B cell (primary cell): ENCODE measurements around the gene MAPKAPK3. TPM values are rescaled to one million over a fixed set of nuclear protein-coding genes. Genes with fewer than 3 reads are reported as not detected.
A peak's percentile ranks its signal among the peaks of the same experiment; 100 is the strongest.

Source experiments
- ATAC-seq: fragments of 200-7000 bp; cut with Tn5 transposase; one replicate; pipeline ENCODE4 v1.10.0; 2021; ENCODE audit warnings: low read depth, mild to moderate bottlenecking, moderate number of reproducible peaks, moderate library complexity
- CTCF ChIA-PET: fragments of 350-600 bp; sonication (Branson Sonifier 250); formaldehyde crosslinking; loops from one replicate; lab custom pipeline; 2021; ENCODE audit warnings: antibody characterized with exemption, inconsistent platforms; lab: Charles Lee
- POLR2A ChIA-PET: fragments of 350-600 bp; sonication (Branson Sonifier 250); formaldehyde crosslinking; loops from one replicate; lab custom pipeline; 2021; ENCODE audit warnings: antibody characterized with exemption; lab: Charles Lee
- DNase-seq: peaks from one replicate; pipeline ENCODE4 v3.0.0; 2013
- H2AFZ ChIP-seq: 2 replicates; pipeline ENCODE4 v1.6.1; 2012; ENCODE audit warnings: mild to moderate bottlenecking, low read depth, low read length; ENCODE audit not compliant: insufficient read depth, poor library complexity, severe bottlenecking
- H3K27ac ChIP-seq, 2 donors: 1 replicate in 1 of 2; 2 replicates in 1 of 2; pipeline ENCODE4 v1.5.1; 2012 to 2013; ENCODE audit warnings: low read length in 2 of 2, mild to moderate bottlenecking in 2 of 2, moderate library complexity in 1 of 2
- H3K27me3 ChIP-seq, 4 experiments: fragments of 200-600 bp in 1 of 4; sonication (generic) in 1 of 4; replicated peaks in 1 of 4; 1 replicate in 2 of 4; 2 replicates in 2 of 4; pipeline versions ENCODE4 v1.6.1 to v1.7.0; 2013 to 2016; ENCODE audit warnings: low read length in 3 of 4, mild to moderate bottlenecking in 2 of 4, mixed read lengths in 1 of 4, moderate library complexity in 1 of 4; ENCODE audit not compliant: insufficient read depth in 4 of 4, control insufficient read depth in 3 of 4; ENCODE audit errors: control extremely low read depth in 1 of 4
- H3K36me3 ChIP-seq, 2 experiments: replicated peaks in 1 of 2; 1 replicate in 1 of 2; 2 replicates in 1 of 2; pipeline versions ENCODE4 v1.6.1 to v1.7.1; 2013; ENCODE audit warnings: low read length in 1 of 2; ENCODE audit not compliant: insufficient read depth in 2 of 2, control insufficient read depth in 1 of 2; ENCODE audit errors: control extremely low read depth in 1 of 2, extremely low read depth in 1 of 2
- H3K4me1 ChIP-seq, 2 donors: fragments of 200-600 bp in 1 of 2; sonication (generic) in 1 of 2; 1 replicate in 1 of 2; 2 replicates in 1 of 2; pipeline versions ENCODE4 v1.5.1 to v1.6.1; 2013 to 2017; ENCODE audit warnings: low read length in 2 of 2; ENCODE audit not compliant: control insufficient read depth in 2 of 2, insufficient read depth in 2 of 2
- H3K4me2 ChIP-seq: replicated peaks from 2 replicates; pipeline ENCODE3; 2012; ENCODE audit warnings: mild to moderate bottlenecking, low read depth, low read length; ENCODE audit not compliant: poor library complexity, severe bottlenecking
- H3K4me3 ChIP-seq, 5 experiments: fragments of 200-600 bp in 1 of 5; sonication (generic) in 1 of 5; 1 replicate in 3 of 5; 2 replicates in 2 of 5; pipeline versions ENCODE4 v1.5.1 to v1.7.0; 2011 to 2016; ENCODE audit warnings: low read length in 4 of 5, mild to moderate bottlenecking in 4 of 5, low read depth in 2 of 5, control low read depth in 1 of 5, moderate library complexity in 1 of 5; ENCODE audit not compliant: insufficient read depth in 1 of 5; ENCODE audit errors: control extremely low read depth in 1 of 5, extremely low read depth in 1 of 5
- H3K79me2 ChIP-seq: fragments of 200-600 bp; sonication (generic); one replicate; pipeline ENCODE4 v1.6.0; 2016; ENCODE audit warnings: low read length; ENCODE audit not compliant: control insufficient read depth, insufficient read depth
- H3K9ac ChIP-seq: fragments of 200-600 bp; sonication (generic); 2 replicates; pipeline ENCODE4 v1.6.1; 2017; ENCODE audit warnings: mild to moderate bottlenecking, low read length, moderate library complexity
- H3K9me3 ChIP-seq, 3 donors: one replicate each; pipeline versions ENCODE4 v1.6.1 to v1.7.1; 2013; ENCODE audit warnings: low read length in 2 of 3; ENCODE audit not compliant: control insufficient read depth in 2 of 3, insufficient read depth in 1 of 3; ENCODE audit errors: control extremely low read depth in 1 of 3
- H4K20me1 ChIP-seq: 2 replicates; pipeline ENCODE4 v1.6.0; 2012; ENCODE audit warnings: mild to moderate bottlenecking, low read length; ENCODE audit not compliant: insufficient read depth, control insufficient read depth, poor library complexity, severe bottlenecking
- H3K27ac Mint-ChIP-seq: one replicate; pipeline ENCODE4 v1.8.0; 2021; ENCODE audit warnings: mixed read lengths
- H3K27me3 Mint-ChIP-seq: one replicate; pipeline ENCODE4 v1.8.0; 2021; ENCODE audit warnings: mixed read lengths
- H3K4me1 Mint-ChIP-seq: one replicate; pipeline ENCODE4 v1.8.0; 2021; ENCODE audit warnings: mixed read lengths
- H3K4me3 Mint-ChIP-seq: one replicate; pipeline ENCODE4 v1.8.0; 2021; ENCODE audit warnings: mixed read lengths
- H3K9me3 Mint-ChIP-seq: one replicate; pipeline ENCODE4 v1.8.0; 2022; ENCODE audit warnings: mixed read lengths; ENCODE audit not compliant: insufficient read depth
- EZH2 ChIP-seq: IDR thresholded peaks from 2 replicates; pipeline ENCODE4 v1.6.1; 2012; ENCODE audit warnings: borderline replicate concordance, low read depth, mild to moderate bottlenecking, moderate library complexity, low read length; ENCODE audit not compliant: insufficient read depth, poor library complexity, severe bottlenecking
- WGBS: methylation state at CpG from one replicate; pipeline ENCODE4 v1.1.5; 2013; ENCODE audit warnings: missing lambda C conversion rate; ENCODE audit not compliant: insufficient coverage; 5-methylcytosine and 5-hydroxymethylcytosine counted together
- intact Hi-C: fragments of 100-400 bp; cut with micrococcal nuclease; formaldehyde crosslinking; loops from one replicate; pipeline ENCODE4 v1.10.0; 2022
- polyA minus RNA-seq: library from RNA; depleted of rRNA, polyadenylated mRNA; stranded (reverse); fragments of >200 nt; gene quantifications from 2 replicates; pipeline ENCODE4 v1.2.3, GENCODE V29; 2012
- polyA plus RNA-seq: library from polyadenylated mRNA; depleted of rRNA; stranded (reverse); fragments of >200 nt; gene quantifications from 2 replicates; pipeline ENCODE4 v1.2.3, GENCODE V29; 2012
- total RNA-seq, 2 donors: library from RNA; stranded (reverse); fragments of 120-200 nt in 1 of 2; gene quantifications; 1 replicate in 1 of 2; 2 replicates in 1 of 2; pipeline versions ENCODE4 v1.2.3 to v1.2.4, GENCODE V29; 2013 to 2022
- TF ChIP-seq, protein P1 (sequence below): fragments of 200-600 bp; IDR thresholded peaks from one replicate; pipeline ENCODE4 v1.8.0; 2022; ENCODE audit warnings: antibody characterized with exemption, mild to moderate bottlenecking

MAPKAPK3 gene
- total RNA-seq (18.2 and 18.8 TPM in 2 replicates), polyA plus RNA-seq (16.8 and 17.8 TPM in 2 replicates), polyA minus RNA-seq (28.9 and 29.9 TPM in 2 replicates)
- 16.0 TPM for total RNA-seq (2013)

DNA sequence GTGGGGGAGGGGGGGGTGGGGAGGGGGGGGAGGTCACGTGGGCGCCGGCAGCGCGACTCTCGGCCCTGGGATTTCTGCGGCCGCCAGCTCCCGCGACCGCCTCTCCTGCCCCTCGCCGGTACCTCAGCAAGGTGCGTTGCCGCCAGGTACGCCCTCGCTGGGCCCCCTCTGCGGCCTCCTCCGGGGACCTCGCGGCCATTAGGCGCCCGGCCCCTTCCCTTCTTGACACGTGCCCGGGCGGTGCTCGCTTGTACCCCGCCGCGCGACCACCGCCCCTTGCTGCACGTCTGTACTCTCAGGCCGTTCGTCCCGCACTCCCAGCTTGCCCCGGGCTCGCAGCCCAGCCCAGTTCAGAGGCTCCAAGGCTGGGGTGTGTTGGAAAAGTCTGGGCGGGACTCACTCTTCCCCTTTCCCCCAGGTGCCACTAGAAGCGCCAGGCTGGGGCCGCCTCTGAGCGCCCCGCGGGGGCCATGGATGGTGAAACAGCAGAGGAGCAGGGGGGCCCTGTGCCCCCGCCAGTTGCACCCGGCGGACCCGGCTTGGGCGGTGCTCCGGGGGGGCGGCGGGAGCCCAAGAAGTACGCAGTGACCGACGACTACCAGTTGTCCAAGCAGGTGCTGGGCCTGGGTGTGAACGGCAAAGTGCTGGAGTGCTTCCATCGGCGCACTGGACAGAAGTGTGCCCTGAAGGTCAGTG, at the start of gene MAPKAPK3:
MAPKAPK3 (plus strand) TSS at position 56 of the 696 bp plus-strand sequence; CDS start at position 471, 415 bp downstream.
- no peaks in the 10 kb centered on the region for H3K27me3 Mint-ChIP-seq
- H3K27ac ChIP-seq = peak within 1 kb of the TSS; percentile 70 to 83
- POLR2A ChIA-PET = interaction anchor here (0.7 to 2.3 kb wide), 3 partner anchors 10 to 48 kb away, joined by 3 to 25 read pairs (median 4); partner anchors contain the start of gene HEMK1
- intact Hi-C loops = loop anchor here (1.0 to 10.0 kb wide), 2 partner anchors 252 to 1178 kb away; no protein-coding TSS in a partner anchor
- under 1% methylated on average over 48 of the region's 58 CpGs for WGBS
- H3K4me3 Mint-ChIP-seq = peak within 1 kb of the TSS; percentile 86
- peaks cover 0 to 3% of the 10 kb centered on the region in 2 experiments for H3K36me3 ChIP-seq
- TF ChIP-seq, protein P1, sequence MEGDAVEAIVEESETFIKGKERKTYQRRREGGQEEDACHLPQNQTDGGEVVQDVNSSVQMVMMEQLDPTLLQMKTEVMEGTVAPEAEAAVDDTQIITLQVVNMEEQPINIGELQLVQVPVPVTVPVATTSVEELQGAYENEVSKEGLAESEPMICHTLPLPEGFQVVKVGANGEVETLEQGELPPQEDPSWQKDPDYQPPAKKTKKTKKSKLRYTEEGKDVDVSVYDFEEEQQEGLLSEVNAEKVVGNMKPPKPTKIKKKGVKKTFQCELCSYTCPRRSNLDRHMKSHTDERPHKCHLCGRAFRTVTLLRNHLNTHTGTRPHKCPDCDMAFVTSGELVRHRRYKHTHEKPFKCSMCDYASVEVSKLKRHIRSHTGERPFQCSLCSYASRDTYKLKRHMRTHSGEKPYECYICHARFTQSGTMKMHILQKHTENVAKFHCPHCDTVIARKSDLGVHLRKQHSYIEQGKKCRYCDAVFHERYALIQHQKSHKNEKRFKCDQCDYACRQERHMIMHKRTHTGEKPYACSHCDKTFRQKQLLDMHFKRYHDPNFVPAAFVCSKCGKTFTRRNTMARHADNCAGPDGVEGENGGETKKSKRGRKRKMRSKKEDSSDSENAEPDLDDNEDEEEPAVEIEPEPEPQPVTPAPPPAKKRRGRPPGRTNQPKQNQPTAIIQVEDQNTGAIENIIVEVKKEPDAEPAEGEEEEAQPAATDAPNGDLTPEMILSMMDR = no peak
- TF ChIP-seq EZH2 = no peak
- H3K4me3 ChIP-seq = peak within 1 kb of the TSS; percentile 78 to 93 (median 86)
- H4K20me1 ChIP-seq = no peaks in the 10 kb centered on the region
- no peaks in the 10 kb centered on the region for H3K27me3 ChIP-seq
- H3K9me3 Mint-ChIP-seq = no peaks in the 10 kb centered on the region
- peaks cover 19% of the 10 kb centered on the region for H3K79me2 ChIP-seq
- H3K27ac Mint-ChIP-seq = peak within 1 kb of the TSS; percentile 92
- H2AFZ ChIP-seq = peak within 1 kb of the TSS; percentile 93
- peak within 1 kb of the TSS; percentile 96 for H3K4me2 ChIP-seq
- peaks cover 51% of the 10 kb centered on the region for H3K4me1 Mint-ChIP-seq
- CTCF ChIA-PET = interaction anchor here (0.6 to 17.6 kb wide), 16 partner anchors 11 to 1182 kb away, joined by 3 to 541 read pairs (median 14); partner anchors contain the start of genes C3orf18, DCAF1, HEMK1 and MANF
- H3K4me1 ChIP-seq = peaks cover 30 to 48% of the 10 kb centered on the region in 2 donors
- peak within 1 kb of the TSS; percentile 81 for H3K9ac ChIP-seq
- peak; percentile 15 for ATAC-seq
- no peak for DNase-seq
- no peaks in the 10 kb centered on the region for H3K9me3 ChIP-seq
